Adrenal gland (tissue), 12 donors: ENCODE results near the gene GLYATL3. TPM values are rescaled to one million over a fixed set of nuclear protein-coding genes. Genes with fewer than 3 reads are reported as not detected.

Source experiments
- DNase-seq, 7 donors: peaks; one replicate each; pipeline ENCODE4 v3.0.0-alpha.2; 2019 to 2020
- H3K27ac ChIP-seq, 5 donors: fragments of 200-600 bp; sonication (generic) in 4 of 5; 1 replicate in 3 of 5; 2 replicates in 2 of 5; pipeline versions ENCODE4 v1.5.1 to v1.8.0; 2016 to 2020; ENCODE audit warnings: mild to moderate bottlenecking in 1 of 5
- H3K27me3 ChIP-seq: fragments of 200-600 bp; 2 replicates; pipeline ENCODE4 v1.8.0; 2021
- H3K36me3 ChIP-seq, 2 donors: fragments of 200-600 bp; replicated peaks in 1 of 2; 1 replicate in 1 of 2; 2 replicates in 1 of 2; pipeline versions ENCODE4 v1.5.1 to v1.8.0; 2018 to 2022
- H3K4me1 ChIP-seq, 2 donors: fragments of 200-600 bp; replicated peaks in 1 of 2; 1 replicate in 1 of 2; 2 replicates in 1 of 2; pipeline versions ENCODE4 v1.5.1 to v1.8.0; 2018 to 2021
- H3K4me3 ChIP-seq, 4 donors: fragments of 200-600 bp; sonication (generic) in 3 of 4; one replicate each; pipeline ENCODE4 v1.5.1; 2016 to 2018
- H3K9me3 ChIP-seq, 3 donors: fragments of 200-600 bp; sonication (generic) in 1 of 3; replicated peaks in 1 of 3; 1 replicate in 2 of 3; 2 replicates in 1 of 3; pipeline versions ENCODE4 v1.5.1 to v1.8.0; 2016 to 2021
- POLR2A ChIP-seq, 2 donors: fragments of 450-650 bp; IDR thresholded peaks; one replicate each; pipeline ENCODE4 v1.6.1; 2017; ENCODE audit warnings: antibody characterized with exemption in 2 of 2, mild to moderate bottlenecking in 2 of 2, moderate library complexity in 1 of 2
- WGBS, 4 donors: extraction: QIAGEN DNeasy Blood & Tissue Kit in 2 of 4; methylation state at CpG; one replicate each; pipeline versions ENCODE4 v1.1.5 to v1.1.7; 2013 to 2017; 5-methylcytosine and 5-hydroxymethylcytosine counted together
- intact Hi-C, 2 donors: fragments of 100-400 bp; cut with DNase I; formaldehyde crosslinking; loops; one replicate each; pipeline versions ENCODE4 v1.14.1 to v1.15.0; 2022 to 2023
- polyA plus RNA-seq, 3 donors: library from polyadenylated mRNA; stranded (reverse); fragments of 200-250 nt in 2 of 3; fragments of 350-450 nt in 1 of 3; fragmentation: Illumina TruSeq in 1 of 3; extraction: RNeasy Lipid Tissue Mini Kit (QIAGEN cat#74804) in 1 of 3; gene quantifications; one replicate each; pipeline ENCODE4 v1.2.3, GENCODE V29; 2013 to 2014
- total RNA-seq, 9 donors: library from RNA; depleted of rRNA in 4 of 9; stranded (reverse); fragments of >200 nt in 4 of 9; fragments of 120-200 nt in 1 of 9; fragmentation: NEBNext Ultra II Directional in 1 of 9; extraction: Animal tissue kit (Norgen Biotek cat#: 25700) in 1 of 9; gene quantifications; one replicate each; pipeline versions ENCODE4 v1.1.0 to v1.2.4, GENCODE V29; 2013 to 2023
- TF ChIP-seq, protein P1 (sequence below), 6 experiments: fragments of 450-650 bp in 4 of 6; fragments of 200-600 bp in 2 of 6; sonication (generic) in 1 of 6; IDR thresholded peaks; 1 replicate in 5 of 6; 2 replicates in 1 of 6; pipeline versions ENCODE4 v1.5.1 to v1.8.0; 2016 to 2021; ENCODE audit warnings: antibody characterized with exemption in 6 of 6, mild to moderate bottlenecking in 2 of 6, moderate library complexity in 1 of 6
- donor health status: healthy with polysubstance abuse.
- donor health status: Bipolar disorder and iron deficiency.
- donor health status: DM: yes; HTN: yes; CAD: no.
- donor health status: DM: no; HTN: no; CAD: no.
- donor health status: DM: no; HTN: no; CAD: no.
- donor health status: DM: yes; HTN: yes; CAD: no.

Gene GLYATL3
- total and polyA plus RNA-seq, 12 donors: not detected

DNA sequence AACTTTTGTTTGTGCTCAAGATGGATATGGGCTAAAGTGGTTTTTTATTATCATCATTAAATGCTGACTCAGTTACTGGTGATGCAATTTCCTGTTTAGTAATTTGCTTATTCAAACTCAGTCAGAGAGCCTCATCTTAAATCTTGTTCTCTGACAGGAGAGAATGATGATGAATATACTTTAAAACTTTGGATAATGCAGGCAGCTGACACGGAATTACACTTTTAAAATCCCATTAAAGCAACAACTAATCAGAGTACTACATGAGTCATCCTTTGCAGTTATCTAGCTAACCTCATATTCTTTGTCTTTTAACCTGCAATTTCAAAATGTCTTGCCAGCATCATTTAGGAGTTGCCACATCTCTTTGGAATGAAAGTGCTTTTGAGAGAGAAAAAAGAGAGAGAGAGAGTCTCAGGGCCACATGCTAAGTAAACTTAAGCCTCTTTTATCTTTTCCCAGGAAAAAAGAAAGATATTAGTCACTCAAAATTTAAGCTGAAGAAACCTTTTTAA, 41.5 kb downstream of the GLYATL3 start:
- Histone ChIP-seq H3K27ac (no peak overlapping the region), H3K4me1 (no peaks in the 10 kb centered on the region), H3K9me3 (no peaks in the 10 kb centered on the region), H3K27me3 (no peaks in the 10 kb centered on the region), H3K4me3 (no peak overlapping the region), H3K36me3 (no peaks in the 10 kb centered on the region)
- intact Hi-C loops: no loop called here
- WGBS, 4 donors: 11 to 25% (median 20%) methylated on average over 1 of the region's 1 CpG
- TF ChIP-seq, protein P1, sequence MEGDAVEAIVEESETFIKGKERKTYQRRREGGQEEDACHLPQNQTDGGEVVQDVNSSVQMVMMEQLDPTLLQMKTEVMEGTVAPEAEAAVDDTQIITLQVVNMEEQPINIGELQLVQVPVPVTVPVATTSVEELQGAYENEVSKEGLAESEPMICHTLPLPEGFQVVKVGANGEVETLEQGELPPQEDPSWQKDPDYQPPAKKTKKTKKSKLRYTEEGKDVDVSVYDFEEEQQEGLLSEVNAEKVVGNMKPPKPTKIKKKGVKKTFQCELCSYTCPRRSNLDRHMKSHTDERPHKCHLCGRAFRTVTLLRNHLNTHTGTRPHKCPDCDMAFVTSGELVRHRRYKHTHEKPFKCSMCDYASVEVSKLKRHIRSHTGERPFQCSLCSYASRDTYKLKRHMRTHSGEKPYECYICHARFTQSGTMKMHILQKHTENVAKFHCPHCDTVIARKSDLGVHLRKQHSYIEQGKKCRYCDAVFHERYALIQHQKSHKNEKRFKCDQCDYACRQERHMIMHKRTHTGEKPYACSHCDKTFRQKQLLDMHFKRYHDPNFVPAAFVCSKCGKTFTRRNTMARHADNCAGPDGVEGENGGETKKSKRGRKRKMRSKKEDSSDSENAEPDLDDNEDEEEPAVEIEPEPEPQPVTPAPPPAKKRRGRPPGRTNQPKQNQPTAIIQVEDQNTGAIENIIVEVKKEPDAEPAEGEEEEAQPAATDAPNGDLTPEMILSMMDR (IDR thresholded peaks at IDR 0.05): no peak
- no peak for TF ChIP-seq POLR2A (IDR thresholded peaks at IDR 0.05)
- DNase-seq: no peak

DNA sequence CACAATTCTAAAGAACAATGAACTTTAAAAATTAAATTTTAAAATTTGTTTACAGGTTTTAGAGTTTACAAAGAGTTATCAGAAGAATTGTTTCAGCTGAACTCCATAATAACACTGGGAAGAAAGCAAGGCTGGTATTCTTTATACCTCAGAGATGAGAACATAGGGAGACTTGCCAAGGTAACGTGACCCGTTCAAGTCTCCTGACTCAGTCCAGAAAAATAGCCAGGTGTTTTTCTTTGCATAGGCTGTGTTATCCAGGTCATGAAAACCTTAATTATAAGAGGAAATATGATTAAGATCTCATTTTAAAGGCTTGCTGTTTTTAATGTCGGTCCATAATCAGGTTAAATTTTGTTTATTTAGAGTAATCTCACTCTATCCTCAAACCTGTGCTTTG, 42.2 kb downstream of the GLYATL3 start:
- TF ChIP-seq, protein P1 (IDR thresholded peaks at IDR 0.05): no peak
- no peak for TF ChIP-seq POLR2A (IDR thresholded peaks at IDR 0.05)
- no peak for DNase-seq
- no peaks in the 10 kb centered on the region for H3K27me3 ChIP-seq
- H3K9me3 ChIP-seq: no peaks in the 10 kb centered on the region
- no peaks in the 10 kb centered on the region for H3K36me3 ChIP-seq
- 48 to 72% (median 56%) methylated on average over 3 of the region's 3 CpGs for WGBS, 4 donors
- no peak overlapping the region for H3K4me3 ChIP-seq
- intact Hi-C loops: no loop called here
- no peaks in the 10 kb centered on the region for H3K4me1 ChIP-seq
- no peak overlapping the region for H3K27ac ChIP-seq

DNA sequence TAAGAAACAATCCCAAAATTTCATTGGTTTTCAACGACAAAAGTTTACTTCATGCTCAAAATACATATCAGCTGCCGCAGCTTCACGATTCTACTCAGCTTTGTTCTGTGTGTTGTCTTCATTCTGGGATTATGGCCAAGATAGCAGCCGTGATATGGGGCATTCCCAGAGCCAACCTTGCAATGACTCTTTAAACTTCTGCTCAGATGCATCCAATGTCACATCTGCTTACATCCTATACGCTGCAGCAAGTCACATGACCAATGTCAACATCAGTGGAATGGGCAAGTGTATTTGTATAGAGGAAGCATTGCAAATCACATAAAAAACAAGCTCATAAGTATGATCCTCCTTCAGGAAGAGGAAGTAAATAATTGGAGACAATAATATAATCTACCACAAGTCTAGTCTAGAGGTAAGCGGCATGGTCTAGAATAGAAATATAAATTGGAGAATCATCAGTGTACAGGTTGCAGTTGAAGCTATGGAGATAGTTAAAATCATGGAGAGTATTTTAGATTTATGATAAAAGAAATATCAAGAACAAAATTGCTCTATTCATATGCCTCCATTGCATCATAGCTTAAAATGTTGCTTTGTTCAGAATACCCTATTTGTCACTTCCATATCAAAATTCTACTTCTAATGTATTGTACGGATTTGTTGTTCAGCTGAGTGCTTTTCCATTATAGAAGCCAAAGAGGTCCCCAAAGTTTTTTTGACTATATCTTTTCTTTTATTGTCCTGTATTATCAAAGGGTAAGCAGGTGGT, 43.5 kb downstream of the GLYATL3 start:
- Histone ChIP-seq H3K27me3 (no peaks in the 10 kb centered on the region), H3K4me3 (no peak overlapping the region), H3K9me3 (no peaks in the 10 kb centered on the region), H3K27ac (no peak overlapping the region), H3K36me3 (no peaks in the 10 kb centered on the region), H3K4me1 (no peaks in the 10 kb centered on the region)
- intact Hi-C loops: no loop called here
- DNase-seq: no peak
- WGBS, 4 donors: 78 to 82% (median 82%) methylated on average over 7 of the region's 7 CpGs
- TF ChIP-seq, protein P1 (IDR thresholded peaks at IDR 0.05): no peak
- no peak for TF ChIP-seq POLR2A (IDR thresholded peaks at IDR 0.05)

DNA sequence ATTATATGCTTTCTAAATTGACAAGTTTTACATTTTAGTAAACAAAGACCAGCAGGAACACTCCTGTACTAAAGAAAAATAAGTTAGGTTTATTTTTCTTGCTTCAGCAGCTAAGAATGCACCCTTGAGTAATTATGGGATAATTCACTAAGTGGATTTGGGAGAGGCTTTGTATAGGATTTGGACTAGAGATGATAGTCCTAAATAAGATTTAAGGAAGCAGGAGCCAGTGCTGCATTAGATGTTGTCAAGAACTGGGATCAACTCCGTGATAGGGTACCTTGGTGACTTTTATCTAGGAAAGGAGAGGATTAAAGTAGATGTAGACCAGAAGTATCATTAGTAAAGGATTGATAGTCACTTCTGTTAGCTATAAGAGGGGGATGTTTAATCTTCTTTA, 46.6 kb downstream of the GLYATL3 start:
- no peak overlapping the region for H3K27ac ChIP-seq
- intact Hi-C loops: no loop called here
- no peak for TF ChIP-seq POLR2A (IDR thresholded peaks at IDR 0.05)
- TF ChIP-seq, protein P1 (IDR thresholded peaks at IDR 0.05): no peak
- H3K4me3 ChIP-seq: no peak overlapping the region
- H3K36me3 ChIP-seq: no peaks in the 10 kb centered on the region
- no peak for DNase-seq
- 83 to 90% (median 90%) methylated on average over 1 of the region's 1 CpG for WGBS, 4 donors
- H3K27me3 ChIP-seq: peaks cover 10% of the 10 kb centered on the region
- peaks cover 11 to 14% of the 10 kb centered on the region in 2 donors for H3K4me1 ChIP-seq
- no peaks in the 10 kb centered on the region for H3K9me3 ChIP-seq
